NCI-H1436 treated with DMSO at 0.1 percent for 48 hours (cell line): ENCODE results near the gene AP1B1.

ENCODE experiments used
- DNase-seq: peaks from one replicate; lab custom pipeline; 2025; lab: John Stamatoyannopoulos, UW

Gene AP1B1

GRCh38 chr22:29313126-29313575 is 75.2 kb downstream of the AP1B1 start:
- DNase-seq, result no peak

- DNase-seq, result no peak
These were observed 75.9 kb downstream of the AP1B1 start for GRCh38 chr22:29312218-29313125.

- no peak for DNase-seq
These were observed 76.7 kb downstream of the AP1B1 start for GRCh38 chr22:29311464-29312217.

GRCh38 chr22:29310863-29311339 is 77.5 kb downstream of the AP1B1 start:
- DNase-seq, result no peak

- DNase-seq, result no peak
These were observed 78.1 kb downstream of the AP1B1 start for GRCh38 chr22:29310065-29310862.

- no peak for DNase-seq
These were observed 78.9 kb downstream of the AP1B1 start for GRCh38 chr22:29309332-29310064.

- DNase-seq, result no peak
These were observed 79.5 kb downstream of the AP1B1 start for GRCh38 chr22:29308791-29309262.

- no peak for DNase-seq
These were observed 80.1 kb downstream of the AP1B1 start for GRCh38 chr22:29308148-29308790.

GRCh38 chr22:29307596-29308147 is 80.7 kb downstream of the AP1B1 start:
- DNase-seq, result no peak

GRCh38 chr22:29306835-29307595 is 81.4 kb downstream of the AP1B1 start:
- DNase-seq, result no peak

- no peak for DNase-seq
These were observed 82.1 kb downstream of the AP1B1 start, which contains the start of gene GAS2L1 for GRCh38 chr22:29306175-29306834. TSS of gene GAS2L1 (plus strand) at chr22:29306650. CDS start at chr22:29308106, 1,456 bp downstream.

GRCh38 chr22:29305836-29306174 is 82.6 kb downstream of the AP1B1 start:
- no peak for DNase-seq

GRCh38 chr22:29302681-29303465 is 85.5 kb downstream of the AP1B1 start:
- DNase-seq, result no peak

- no peak for DNase-seq
These were observed 86.0 kb downstream of the AP1B1 start for GRCh38 chr22:29302402-29302680.

GRCh38 chr22:29301716-29302401 is 86.5 kb downstream of the AP1B1 start:
- no peak for DNase-seq

GRCh38 chr22:29300807-29301601 is 87.4 kb downstream of the AP1B1 start:
- DNase-seq, result no peak

GRCh38 chr22:29300467-29300806 is 87.9 kb downstream of the AP1B1 start:
- no peak for DNase-seq
